HG03103 (cell line): ENCODE results near the gene SLC4A9.
A peak's percentile ranks its signal among the peaks of the same experiment; 100 is the strongest.
"Not testable (repeated sequence)": the region's sequence is repeated elsewhere in the genome, so short reads cannot be mapped to it uniquely, and the experiment has no call there.

Experiments used
- ATAC-seq: cut with Tn5 transposase; IDR thresholded peaks from one replicate; pipeline ENCODE4 v1.9.1; 2021; ENCODE audit warnings: low read depth; ENCODE audit not compliant: unreplicated experiment

SLC4A9 gene

DNA sequence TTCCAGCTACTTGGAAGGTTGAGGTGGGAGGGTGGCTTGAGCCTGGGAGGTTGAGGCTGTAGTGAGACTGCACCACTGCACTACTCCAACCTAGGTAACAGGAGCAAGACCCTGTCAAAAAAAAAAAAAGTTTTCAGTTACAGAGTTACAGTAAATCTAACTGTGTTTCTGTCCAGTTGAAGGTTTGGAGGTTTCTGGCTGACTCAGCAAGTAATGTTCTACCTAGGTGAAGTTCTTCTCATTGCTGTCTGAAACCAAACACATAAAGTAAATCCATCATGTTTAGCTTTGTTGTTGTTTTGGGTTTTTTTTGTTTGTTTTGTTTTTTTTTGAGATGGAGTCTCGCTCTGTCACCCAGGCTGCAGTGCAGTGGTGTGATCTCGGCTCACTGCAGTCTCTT is 33.7 kb downstream of the SLC4A9 start:
- no peak for ATAC-seq

DNA sequence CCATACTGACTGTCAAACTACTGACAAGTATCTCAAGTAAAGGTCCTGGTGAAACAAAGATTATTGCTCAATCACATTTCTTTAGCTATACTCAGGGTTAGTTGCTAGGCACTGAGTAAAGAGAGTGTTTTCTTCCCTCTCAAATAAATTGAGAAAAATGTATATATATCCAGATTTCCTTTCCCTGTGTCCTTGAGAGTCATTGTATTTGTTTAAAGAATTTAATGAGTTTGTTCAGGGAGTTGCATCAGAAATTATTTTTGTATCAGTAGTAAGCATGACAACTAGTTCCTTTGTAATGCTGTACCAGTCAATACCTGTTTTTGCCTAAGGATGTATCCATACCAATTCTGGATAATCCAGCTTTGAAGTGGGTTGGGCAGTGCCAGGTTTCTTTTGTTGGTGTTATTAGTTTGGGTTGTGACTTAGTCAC is 38.4 kb downstream of the SLC4A9 start:
- no peak for ATAC-seq

DNA sequence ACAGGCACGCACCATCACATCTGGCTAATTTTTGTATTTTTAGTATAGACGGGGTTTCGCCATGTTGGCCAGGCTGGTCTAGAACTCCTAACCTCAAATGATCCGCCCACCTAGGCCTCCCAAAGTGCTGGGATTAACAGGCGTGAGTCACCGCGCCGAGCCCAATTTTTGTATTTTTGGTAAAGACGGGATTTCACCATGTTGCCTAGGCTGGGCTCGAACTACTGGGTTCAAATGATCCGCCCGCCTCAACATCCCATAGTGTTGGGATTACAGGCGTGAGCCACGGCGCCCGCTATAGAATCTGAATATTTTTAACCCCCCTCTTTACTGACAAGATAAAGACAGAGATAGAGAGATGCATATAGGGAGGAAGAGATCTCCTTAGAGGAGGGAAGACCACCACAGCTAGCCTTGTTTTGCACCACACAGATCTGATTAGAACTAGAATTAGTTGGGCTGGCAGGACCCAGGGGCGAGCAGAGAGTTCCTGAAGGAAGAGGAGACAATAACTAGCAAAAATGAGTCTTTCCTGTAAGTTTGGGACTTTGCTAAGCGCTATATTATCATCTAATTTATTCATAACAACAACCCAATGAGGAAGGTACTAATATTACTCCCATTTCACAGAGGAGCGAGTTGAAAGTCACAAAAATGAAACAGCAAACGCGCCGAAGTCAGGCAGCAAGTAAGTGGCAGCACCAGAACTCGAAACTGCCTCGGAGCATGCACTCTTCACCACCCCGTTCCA is 40.2 kb downstream of the SLC4A9 start:
- ATAC-seq, result peak; percentile 1

DNA sequence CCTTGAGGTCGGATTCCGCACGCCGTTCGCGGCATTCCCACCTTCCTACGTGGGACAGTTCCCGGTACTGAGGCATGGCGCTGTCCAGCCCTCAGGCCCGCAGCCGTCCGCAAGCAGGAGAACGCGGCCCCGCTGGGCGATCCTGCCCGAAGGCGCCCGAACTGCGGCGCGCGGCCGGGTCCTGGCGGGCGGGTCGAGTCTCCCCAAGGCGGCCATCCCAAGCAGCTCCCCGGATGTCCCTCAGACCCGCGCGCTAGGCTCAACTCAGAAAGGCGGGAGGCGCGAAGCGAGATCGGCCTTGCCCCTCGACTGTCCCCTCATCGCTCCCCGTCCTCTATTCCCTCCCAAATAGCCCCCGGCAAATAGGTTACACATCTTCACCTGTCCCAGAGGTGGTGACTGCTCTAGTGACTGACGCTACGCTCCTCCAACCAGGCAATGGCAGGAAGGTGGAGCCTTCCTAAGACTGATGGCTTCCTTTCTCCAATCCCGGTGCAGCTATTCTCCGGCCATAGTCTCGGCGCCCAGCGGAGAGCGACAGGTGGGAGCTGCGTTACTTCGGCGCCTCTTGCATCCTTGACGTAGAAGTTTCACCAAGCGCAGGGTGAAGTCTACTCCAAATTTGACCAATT is 40.9 kb downstream of the SLC4A9 start:
- peak; percentile 51 for ATAC-seq

DNA sequence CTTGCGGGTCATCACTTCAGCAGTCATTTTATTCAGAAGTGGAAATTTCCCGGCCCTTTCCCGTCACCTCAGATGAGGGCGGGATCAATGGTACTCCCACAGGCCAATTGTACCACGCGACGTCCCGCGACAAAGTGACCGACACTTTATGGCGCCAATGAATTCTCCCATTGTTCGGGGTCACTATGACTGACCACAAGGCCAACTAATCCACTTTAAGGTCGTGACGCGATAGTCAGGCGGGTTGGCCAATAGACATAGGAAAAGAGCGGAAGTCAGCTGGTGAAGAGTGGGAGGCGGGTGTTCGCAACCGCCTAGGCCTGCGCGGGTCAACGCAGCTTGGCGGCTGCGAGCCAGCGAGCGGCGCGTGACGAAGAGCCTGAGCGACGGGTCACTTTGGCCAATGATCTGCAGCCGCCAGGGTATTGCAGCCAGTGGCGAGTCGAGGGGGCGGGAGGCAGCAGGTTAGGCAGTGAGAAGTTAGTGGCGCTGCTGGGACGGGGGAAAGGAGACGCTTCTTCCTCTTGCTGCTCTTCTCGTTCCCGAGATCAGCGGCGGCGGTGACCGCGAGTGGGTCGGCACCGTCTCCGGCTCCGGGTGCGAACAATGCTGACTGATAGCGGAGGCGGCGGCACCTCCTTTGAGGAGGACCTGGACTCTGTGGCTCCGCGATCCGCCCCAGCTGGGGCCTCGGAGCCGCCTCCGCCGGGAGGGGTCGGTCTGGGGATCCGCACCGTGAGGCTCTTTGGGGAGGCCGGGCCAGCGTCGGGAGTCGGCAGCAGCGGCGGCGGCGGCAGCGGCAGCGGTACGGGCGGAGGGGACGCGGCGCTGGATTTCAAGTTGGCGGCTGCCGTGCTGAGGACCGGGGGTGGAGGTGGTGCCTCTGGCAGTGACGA is 41.6 kb downstream of the SLC4A9 start, which contains the start of gene ANKHD1:
Gene ANKHD1 (plus strand): TSS at position 472 of the 896 bp plus-strand sequence. CDS start 135 bp downstream, at position 607.
- ATAC-seq, result peak; percentile 75

DNA sequence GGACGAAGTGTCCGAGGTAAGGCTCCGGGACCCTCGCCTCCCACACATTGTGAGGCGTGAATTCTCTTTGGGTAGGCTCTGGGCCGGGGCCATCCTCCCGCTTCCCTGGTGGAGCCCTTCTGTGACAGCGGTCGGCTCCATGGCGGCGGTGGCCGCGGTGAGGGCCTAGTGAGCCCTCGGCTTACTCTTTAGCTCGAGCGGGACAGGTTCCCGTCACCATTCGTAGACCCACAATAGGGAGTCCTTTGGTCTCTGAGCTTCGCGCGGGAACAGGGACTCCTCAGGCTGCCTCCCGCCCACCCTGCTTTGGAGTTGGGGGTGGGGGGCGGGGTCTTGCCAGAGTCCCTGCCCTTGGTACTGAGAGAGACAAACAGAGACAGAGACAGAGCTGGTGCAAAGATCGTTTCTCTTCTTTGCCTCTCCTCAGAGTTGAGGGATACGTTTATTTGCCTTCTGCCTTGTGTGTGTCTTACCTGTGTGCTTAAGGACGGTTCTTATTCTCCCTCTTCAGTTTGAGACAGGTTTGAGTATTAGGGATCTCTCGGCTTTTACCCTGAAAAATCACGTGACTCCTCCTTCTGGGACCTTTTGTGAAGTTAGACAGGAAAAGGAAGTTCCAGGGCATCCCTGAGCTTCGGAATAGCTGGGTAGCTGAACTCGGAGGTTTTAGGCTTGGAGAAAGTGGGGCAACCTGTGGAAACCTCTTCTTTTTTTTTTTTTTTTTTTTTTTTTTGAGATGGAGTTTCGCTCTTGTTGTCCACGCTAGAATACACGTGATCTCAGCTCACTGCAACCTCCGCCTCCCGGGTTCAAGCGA is 42.5 kb downstream of the SLC4A9 start:
- ATAC-seq, result no peak

DNA sequence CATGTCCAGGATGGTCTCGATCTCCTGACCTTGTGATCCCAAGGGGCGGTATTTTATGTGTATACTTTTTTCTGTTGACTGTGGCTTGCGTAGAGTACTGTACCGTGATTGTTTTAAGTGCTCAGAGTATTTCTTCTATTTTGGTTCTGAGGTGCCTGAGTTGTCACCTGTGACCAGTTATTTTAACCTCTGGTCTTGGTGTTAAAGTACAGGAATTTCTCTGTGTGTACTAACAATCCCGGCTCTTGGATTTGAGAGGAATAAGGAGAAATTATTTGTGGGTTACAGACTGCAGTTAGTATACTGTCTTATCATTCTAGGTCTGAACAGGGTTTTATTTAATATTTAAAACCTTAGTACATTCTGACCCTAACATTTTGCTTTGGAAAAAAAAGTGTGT is 43.6 kb downstream of the SLC4A9 start:
- no peak for ATAC-seq

DNA sequence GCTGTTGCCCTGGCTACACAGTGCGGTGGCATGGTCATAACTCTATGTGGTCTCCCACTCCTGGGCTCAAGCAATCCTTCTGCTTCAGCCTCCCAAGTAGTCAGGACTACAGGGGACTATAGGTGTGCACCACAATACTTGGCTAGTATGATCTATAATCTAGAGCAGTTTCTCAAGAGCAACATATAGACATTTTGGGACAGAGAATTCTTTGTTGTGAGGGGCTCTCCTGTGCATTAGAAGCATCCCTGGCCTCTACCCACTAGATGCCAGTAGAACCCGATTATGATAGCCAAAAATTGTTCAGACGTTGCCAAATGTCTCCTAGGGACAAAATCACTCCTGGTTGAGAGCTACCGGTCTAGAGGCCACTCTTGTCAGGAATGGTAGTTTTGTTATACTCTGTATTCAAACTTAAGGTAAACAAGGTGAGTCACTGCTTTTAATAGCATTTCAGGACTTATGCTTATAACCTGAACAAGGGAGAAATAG is 48.8 kb downstream of the SLC4A9 start:
- ATAC-seq, result no peak

DNA sequence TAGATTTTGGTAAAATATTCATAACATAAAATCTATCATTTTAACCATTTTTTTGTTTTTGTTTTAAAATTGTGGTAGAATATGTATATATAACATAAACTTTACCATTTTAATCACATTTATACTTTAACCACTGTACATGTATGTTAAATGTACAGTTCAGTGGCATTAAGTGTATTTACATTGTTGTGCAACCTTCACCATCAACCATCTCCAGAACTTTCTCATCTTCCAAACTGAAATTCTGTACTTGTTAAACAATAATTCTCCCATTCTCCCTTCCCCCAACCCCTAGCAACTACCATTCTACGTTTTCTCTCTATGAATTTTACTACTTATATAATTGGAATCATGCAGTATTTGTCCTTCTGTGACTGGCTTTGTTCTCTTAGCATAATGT is 53.2 kb downstream of the SLC4A9 start:
- ATAC-seq, result no peak

DNA sequence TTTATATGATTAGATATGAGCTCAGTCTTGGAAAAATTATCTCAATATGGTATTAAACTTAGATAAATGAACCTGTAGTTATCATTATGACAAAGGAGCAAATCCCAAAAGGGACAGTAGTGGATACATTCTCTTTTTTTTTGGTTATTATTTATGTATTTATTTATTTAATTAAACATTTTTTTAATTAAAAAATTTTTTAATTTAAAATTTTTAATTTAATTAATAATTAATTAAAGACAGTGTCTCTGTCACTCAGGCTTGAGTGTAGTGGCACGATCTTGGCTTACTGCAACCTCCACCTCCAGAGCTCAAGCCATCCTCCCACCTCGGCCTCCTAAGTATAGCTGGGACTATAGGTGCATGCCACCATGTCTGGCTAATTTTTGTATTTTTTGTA is 57.2 kb downstream of the SLC4A9 start:
- no peak for ATAC-seq

DNA sequence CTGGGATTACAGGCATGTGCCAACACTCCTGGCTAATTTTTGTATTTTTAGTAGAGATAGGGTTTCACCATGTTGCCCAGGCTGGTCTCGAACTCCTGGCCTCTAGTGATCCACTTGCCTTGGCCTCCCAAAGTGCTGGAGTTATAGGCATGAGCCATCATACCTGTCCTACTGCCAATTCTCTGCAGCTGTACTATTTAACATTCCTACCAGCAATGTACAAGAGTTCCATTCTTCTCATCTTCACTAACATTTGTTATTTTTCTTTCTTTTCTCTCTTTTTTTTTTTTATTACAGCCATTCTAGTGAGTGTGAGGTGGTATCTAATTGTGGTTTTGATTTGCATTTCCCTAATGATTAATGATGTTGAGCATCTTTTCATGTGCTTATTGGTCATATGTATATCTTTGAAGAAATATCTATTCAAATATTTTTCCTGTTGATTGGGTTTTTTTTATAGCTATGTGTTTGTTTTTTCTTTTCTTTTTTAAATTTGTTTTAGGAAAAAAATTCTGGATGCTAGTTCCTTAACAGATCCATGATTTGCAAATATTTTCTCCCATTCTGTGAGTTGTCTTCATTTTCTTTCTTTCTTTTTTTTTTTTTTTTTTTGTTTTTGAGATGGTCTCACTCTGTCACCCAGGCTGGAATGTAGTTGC is 59.0 kb downstream of the SLC4A9 start:
- ATAC-seq, result no peak

DNA sequence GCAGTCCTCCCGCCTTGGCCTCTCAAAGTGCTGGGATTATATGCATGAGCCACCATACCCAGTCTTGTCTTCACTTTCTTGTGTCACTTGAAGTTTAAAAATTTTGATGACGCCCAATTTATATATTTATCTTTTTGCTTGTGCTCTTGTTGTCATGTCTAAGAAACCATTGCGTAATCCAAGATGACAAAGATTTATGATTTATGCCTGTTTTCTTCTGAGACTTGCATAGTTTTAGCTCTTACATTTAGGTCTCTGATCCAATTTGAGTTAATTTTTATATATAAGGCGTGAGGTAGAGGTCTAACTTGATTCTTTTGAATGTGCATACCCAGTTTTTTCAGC is 60.2 kb downstream of the SLC4A9 start:
- no peak for ATAC-seq

DNA sequence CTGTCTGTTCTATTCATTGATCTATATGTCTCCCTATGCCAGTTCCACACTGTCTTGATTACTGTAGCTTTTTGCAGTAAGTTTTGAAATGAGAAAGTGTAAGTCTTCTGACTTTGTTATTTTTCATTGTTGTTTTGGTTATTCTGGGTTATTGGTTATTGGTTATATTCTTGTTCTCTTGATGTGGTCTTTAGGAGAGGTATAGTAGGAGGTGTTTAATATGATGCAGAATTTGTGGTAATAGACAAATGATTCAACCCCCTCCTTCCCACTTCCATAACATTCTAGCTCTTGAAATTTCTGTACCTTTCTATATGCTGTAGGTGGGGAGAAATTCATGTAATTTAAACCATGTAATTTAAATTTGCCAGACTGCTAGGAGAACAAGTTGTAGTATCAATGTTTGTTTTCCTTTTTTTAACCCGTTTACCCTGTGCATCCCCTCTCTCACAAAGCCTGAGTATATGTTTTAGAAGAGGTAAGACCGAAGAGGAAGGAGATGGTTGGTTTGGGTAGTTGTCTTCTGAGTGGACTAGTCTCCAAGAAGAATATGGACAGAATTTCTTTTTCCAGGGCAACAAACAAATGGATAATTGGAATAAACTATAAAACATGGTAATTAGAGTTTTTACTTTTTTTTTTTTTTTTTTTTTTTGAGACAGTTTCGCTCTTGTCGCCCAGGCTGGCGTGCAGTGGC is 60.8 kb downstream of the SLC4A9 start:
- ATAC-seq, result no peak

DNA sequence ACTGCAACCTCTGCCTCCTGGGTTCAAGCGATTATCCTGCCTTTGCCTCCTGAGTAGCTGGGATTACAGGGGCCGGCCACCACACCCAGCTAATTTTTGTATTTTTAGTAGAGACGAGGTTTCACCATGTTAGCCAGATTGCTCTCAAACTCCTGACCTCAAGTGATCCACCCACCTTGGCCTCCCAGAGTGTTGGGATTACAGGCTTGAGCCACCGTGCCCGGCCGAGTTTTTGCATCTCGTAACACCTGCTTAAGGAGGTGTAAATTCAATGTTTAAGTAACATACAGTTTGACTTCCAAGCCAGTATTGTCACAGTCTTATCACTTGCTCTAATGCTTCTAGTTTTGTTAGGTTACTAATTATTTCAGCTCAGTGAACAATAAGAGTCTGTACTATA is 61.4 kb downstream of the SLC4A9 start:
- not testable (repeated sequence) for ATAC-seq

DNA sequence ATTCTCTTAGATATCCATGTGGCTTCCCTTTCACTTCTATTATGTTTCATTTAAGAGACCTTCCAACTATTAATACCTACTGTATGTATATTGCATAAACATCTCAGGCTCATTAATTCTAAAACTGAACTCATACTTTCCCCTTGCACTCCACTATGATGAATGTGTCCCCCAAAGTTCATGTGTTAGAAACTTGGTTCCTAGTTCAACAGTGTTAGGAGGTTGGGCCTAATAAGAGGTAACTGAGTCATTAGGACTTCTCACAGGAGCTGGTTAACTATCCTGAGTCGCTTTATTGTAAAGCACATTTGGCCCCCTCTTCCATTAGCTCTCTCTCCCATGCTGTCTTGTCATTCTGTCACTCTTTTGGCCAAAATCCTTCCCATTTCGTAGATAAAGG is 63.6 kb downstream of the SLC4A9 start:
- ATAC-seq, result no peak

DNA sequence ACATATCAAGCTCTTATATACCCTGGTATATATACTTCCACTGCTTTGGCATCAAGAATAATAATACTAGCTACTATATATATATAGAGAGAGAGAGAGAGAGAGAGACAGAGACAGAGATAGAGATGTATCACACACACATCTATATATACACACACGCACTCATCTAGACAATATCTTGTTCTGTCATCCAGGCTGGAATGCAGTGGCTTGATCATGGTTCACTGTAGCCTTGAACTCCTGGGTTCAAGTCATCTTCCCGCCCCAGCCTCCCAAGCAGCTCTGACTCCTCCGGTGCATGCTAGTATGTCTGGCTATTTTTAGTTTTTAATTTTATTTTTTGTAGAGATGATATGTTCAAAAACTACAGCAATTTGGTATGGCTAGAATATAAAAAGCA is 64.1 kb downstream of the SLC4A9 start:
- no peak for ATAC-seq
